HL-60 (cell line): ENCODE data around the gene GTPBP6.

ENCODE experiments used
- DNase-seq, 2 experiments: peaks; one replicate each; pipeline ENCODE4 v3.0.0-alpha.2; 2010 to 2020; ENCODE audit warnings: low read depth in 1 of 2, low spot score in 1 of 2
- H3K27ac ChIP-seq: fragments of 250-450 bp; sonication (Bioruptor Pico); replicated peaks from 2 replicates; pipeline ENCODE4 v1.5.1; 2020; ENCODE audit warnings: mild to moderate bottlenecking, moderate library complexity
- H3K27me3 ChIP-seq: fragments of 250-450 bp; sonication (Bioruptor Pico); 2 replicates; pipeline ENCODE4 v1.5.1; 2021; ENCODE audit warnings: mild to moderate bottlenecking, moderate library complexity; ENCODE audit not compliant: insufficient read depth, poor library complexity, severe bottlenecking
- H3K4me3 ChIP-seq: replicated peaks from 2 replicates; pipeline ENCODE4 v1.5.1; 2011; ENCODE audit warnings: mild to moderate bottlenecking, control low read depth, low read length; ENCODE audit not compliant: insufficient read depth
- CTCF ChIP-seq: IDR thresholded peaks from one replicate; pipeline ENCODE4 v1.5.1; 2011; ENCODE audit warnings: low read length, control low read depth, inconsistent platforms; ENCODE audit not compliant: insufficient read depth
- GABPA ChIP-seq: IDR thresholded peaks from 2 replicates; pipeline ENCODE4 v1.6.1; 2012; ENCODE audit warnings: low read depth
- POLR2AphosphoS5 ChIP-seq: IDR thresholded peaks from 2 replicates; pipeline ENCODE4 v1.6.1; 2012; ENCODE audit warnings: low read depth
- SPI1 ChIP-seq: IDR thresholded peaks from 2 replicates; pipeline ENCODE4 v1.6.1; 2012; ENCODE audit warnings: low read depth, mild to moderate bottlenecking, borderline replicate concordance
- TF ChIP-seq, protein P1 (sequence below): IDR thresholded peaks from 2 replicates; pipeline ENCODE4 v1.6.1; 2012; ENCODE audit warnings: low read depth; ENCODE audit not compliant: insufficient replicate concordance

GTPBP6 gene

DNA sequence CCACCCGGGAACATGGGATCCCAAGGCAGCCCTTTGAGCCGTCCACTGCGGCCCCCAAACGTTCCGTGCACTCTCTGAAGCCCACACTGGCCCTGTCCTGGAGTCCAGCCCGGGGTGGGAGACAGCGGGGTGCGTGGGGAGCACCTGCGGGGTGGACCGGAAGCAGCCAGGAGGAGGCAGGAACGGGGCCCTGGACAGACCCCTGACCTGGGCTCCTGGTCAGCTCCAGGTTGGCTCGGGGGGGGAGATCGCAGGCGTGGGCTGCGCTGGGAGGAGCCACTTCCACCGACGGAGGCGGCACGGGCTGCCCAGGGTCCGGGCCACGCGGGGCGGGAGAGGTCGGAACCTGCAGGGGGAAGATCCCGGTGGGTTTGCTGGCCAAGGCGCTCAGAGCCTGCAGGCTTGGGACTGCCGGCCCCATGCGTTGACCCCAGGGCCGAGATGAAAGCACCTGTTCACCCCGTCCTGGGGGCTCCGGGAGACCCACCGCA lies 43.1 kb downstream of the GTPBP6 start:
- TF ChIP-seq GABPA (no peak), POLR2AphosphoS5 (no peak), CTCF (no peak), SPI1 (no peak)
- TF ChIP-seq, protein P1, sequence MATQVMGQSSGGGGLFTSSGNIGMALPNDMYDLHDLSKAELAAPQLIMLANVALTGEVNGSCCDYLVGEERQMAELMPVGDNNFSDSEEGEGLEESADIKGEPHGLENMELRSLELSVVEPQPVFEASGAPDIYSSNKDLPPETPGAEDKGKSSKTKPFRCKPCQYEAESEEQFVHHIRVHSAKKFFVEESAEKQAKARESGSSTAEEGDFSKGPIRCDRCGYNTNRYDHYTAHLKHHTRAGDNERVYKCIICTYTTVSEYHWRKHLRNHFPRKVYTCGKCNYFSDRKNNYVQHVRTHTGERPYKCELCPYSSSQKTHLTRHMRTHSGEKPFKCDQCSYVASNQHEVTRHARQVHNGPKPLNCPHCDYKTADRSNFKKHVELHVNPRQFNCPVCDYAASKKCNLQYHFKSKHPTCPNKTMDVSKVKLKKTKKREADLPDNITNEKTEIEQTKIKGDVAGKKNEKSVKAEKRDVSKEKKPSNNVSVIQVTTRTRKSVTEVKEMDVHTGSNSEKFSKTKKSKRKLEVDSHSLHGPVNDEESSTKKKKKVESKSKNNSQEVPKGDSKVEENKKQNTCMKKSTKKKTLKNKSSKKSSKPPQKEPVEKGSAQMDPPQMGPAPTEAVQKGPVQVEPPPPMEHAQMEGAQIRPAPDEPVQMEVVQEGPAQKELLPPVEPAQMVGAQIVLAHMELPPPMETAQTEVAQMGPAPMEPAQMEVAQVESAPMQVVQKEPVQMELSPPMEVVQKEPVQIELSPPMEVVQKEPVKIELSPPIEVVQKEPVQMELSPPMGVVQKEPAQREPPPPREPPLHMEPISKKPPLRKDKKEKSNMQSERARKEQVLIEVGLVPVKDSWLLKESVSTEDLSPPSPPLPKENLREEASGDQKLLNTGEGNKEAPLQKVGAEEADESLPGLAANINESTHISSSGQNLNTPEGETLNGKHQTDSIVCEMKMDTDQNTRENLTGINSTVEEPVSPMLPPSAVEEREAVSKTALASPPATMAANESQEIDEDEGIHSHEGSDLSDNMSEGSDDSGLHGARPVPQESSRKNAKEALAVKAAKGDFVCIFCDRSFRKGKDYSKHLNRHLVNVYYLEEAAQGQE, result no peak
- no peaks in the 10 kb centered on the region for H3K27me3 ChIP-seq
- DNase-seq, result no peak
- peak overlapping the region; percentile 66 for H3K27ac ChIP-seq
- no peak overlapping the region for H3K4me3 ChIP-seq

GRCh38 chrX:274904-275475 lies 43.6 kb downstream of the GTPBP6 start:
- TF ChIP-seq CTCF (no peak), POLR2AphosphoS5 (peak; percentile 38; the same call in 1 of the 2 replicates)
- peak; percentile 53 to 76 for DNase-seq
- Histone ChIP-seq H3K27ac (peak overlapping the region; percentile 66), H3K4me3 (no peak overlapping the region), H3K27me3 (no peaks in the 10 kb centered on the region)

DNA sequence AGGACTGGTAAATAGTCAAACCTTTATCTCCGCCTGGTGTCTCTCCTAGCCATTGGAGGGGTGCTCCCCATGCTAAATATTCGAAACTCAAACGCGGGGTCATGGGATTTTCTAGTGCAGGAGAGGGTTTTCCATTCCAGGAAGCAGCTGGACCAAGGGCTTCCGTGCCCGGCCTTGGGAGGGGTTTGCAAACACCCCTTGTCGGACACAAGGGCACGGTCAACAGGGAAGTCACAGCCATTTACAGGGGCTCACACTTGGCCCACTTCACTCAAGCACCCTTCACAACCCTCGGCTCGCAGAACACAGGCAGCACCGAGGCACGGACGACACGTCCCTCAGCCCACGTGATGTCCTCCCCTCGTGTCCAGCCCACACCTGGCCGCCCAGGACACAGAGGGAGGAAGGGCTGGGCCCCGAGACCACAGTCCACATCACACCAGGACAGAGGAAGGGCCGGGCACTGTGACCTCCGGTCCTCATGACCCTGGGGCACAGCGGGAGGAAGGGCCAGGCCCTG lies 47.7 kb downstream of the GTPBP6 start:
- Histone ChIP-seq H3K27me3 (no peaks in the 10 kb centered on the region), H3K27ac (no peak overlapping the region), H3K4me3 (no peak overlapping the region)
- TF ChIP-seq CTCF (no peak), SPI1 (no peak), POLR2AphosphoS5 (no peak), GABPA (no peak)
- TF ChIP-seq, protein P1, result no peak
- no peak for DNase-seq

DNA sequence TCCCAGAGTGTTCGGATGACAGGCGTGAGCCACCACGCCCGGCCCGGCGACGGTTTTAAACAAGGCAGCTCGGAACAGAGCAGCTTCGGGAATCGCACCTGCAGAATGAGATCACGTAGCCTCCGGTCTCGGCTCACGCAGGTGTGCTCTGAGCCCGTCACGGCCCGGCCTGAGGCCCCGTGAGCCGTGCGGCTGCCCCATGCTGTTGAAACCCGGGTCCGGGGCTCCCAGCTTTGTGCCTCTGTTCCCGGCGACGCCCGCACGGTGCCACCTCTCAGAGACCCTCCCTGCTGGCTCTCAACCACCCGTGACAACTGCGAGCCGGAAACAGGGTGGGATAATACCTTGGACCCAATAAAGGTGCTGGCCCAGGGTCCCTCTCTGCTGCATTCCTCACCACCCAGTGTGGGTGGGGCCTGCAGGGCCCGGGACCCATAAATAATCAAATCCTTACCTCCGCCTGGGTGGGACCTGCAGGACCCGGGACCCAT lies 50.8 kb downstream of the GTPBP6 start:
- no peaks in the 10 kb centered on the region for H3K27me3 ChIP-seq

More for the DNA sequence above, 50.8 kb downstream of the GTPBP6 start:
- TF ChIP-seq GABPA (no peak), CTCF (no peak), SPI1 (no peak), POLR2AphosphoS5 (no peak)
- TF ChIP-seq, protein P1, result no peak
- DNase-seq, result no peak
- H3K4me3 ChIP-seq, result no peak overlapping the region
- no peak overlapping the region for H3K27ac ChIP-seq
